ENCODE results near the gene CEBPZOS.

DNA sequence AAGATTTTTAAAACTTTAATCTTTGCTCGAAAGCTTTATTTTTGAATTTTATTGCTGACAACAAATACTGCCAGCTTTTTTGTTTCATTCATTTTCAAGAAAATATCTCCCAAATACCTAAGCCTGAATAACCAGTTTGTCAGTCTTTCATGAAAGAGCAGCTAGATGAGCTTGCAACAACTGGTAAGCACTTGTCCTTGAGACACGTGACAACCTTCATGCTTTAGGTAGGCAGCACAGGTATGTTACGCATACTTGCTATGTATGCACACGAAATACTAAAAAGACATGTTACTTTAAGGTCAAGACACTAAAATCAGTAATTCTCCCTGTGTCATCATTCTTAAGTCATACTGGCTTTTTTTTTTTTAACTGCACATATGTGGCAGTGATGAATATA is 22.8 kb downstream of the CEBPZOS start:
- TF ChIP-seq NFRKB (IDR thresholded peaks at IDR 0.05) (no peak), FOXK2 (IDR thresholded peaks at IDR 0.05) (no peak), TARDBP (IDR thresholded peaks at IDR 0.05) (no peak), FOXM1 (IDR thresholded peaks at IDR 0.05; ENCODE audit: borderline replicate concordance) (no peak), LEF1 (IDR thresholded peaks at IDR 0.05; ENCODE audit: borderline replicate concordance) (no peak), FOXA1 (IDR thresholded peaks at IDR 0.05) (no peak), SUZ12 (IDR thresholded peaks at IDR 0.05) (no peak), SP1 (IDR thresholded peaks at IDR 0.05) (no peak), BHLHE40 (IDR thresholded peaks at IDR 0.05; ENCODE audit: borderline replicate concordance) (no peak)
- TF ChIP-seq, protein P1, sequence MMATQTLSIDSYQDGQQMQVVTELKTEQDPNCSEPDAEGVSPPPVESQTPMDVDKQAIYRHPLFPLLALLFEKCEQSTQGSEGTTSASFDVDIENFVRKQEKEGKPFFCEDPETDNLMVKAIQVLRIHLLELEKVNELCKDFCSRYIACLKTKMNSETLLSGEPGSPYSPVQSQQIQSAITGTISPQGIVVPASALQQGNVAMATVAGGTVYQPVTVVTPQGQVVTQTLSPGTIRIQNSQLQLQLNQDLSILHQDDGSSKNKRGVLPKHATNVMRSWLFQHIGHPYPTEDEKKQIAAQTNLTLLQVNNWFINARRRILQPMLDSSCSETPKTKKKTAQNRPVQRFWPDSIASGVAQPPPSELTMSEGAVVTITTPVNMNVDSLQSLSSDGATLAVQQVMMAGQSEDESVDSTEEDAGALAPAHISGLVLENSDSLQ (IDR thresholded peaks at IDR 0.05) = no peak

Data from HEK293T (cell line).